ENCODE results near the gene ADIPOR2. TPM values are rescaled to one million over a fixed set of nuclear protein-coding genes. Genes with fewer than 3 reads are reported as not detected.

Gene ADIPOR2
- total RNA-seq, 4 donors from 2014 or later, result 75.1 to 119 (median 93.4) TPM

- ATAC-seq (ENCODE audit: low FRiP score), result no peak
- TF ChIP-seq CTCF (IDR thresholded peaks at IDR 0.05), result no peak
Observed at GRCh38 chr12:1656902-1657301, 34.0 kb upstream of the ADIPOR2 start.

GRCh38 chr12:1657688-1658087 lies 33.2 kb upstream of the ADIPOR2 start:
- DNase-seq (ENCODE audit: low spot score) (no peak), ATAC-seq (ENCODE audit: low FRiP score) (no peak)
- TF ChIP-seq CTCF (IDR thresholded peaks at IDR 0.05), result no peak

More at GRCh38 chr12:1656902-1657301, 34.0 kb upstream of the ADIPOR2 start:
- no peak for DNase-seq (ENCODE audit: low spot score)

GRCh38 chr12:1660304-1661187 lies 30.3 kb upstream of the ADIPOR2 start:
- ATAC-seq (ENCODE audit: low FRiP score) (peak; percentile 38), DNase-seq (ENCODE audit: low spot score) (peak; percentile 41)
- TF ChIP-seq CTCF (IDR thresholded peaks at IDR 0.05), result no peak

- DNase-seq (ENCODE audit: low spot score) (peak; percentile 53), ATAC-seq (ENCODE audit: low FRiP score) (peak; percentile 96)
- TF ChIP-seq CTCF (IDR thresholded peaks at IDR 0.05), result no peak
Observed at GRCh38 chr12:1661553-1662335, 29.1 kb upstream of the ADIPOR2 start.

GRCh38 chr12:1662761-1663439 lies 28.0 kb upstream of the ADIPOR2 start:
- ATAC-seq (ENCODE audit: low FRiP score) (no peak), DNase-seq (ENCODE audit: low spot score) (no peak)
- no peak for TF ChIP-seq CTCF (IDR thresholded peaks at IDR 0.05)

- ATAC-seq (ENCODE audit: low FRiP score), result no peak
- DNase-seq (ENCODE audit: low spot score), result no peak
- no peak for TF ChIP-seq CTCF (IDR thresholded peaks at IDR 0.05)
Observed at GRCh38 chr12:1663440-1664132, 27.3 kb upstream of the ADIPOR2 start.
